IMR-90 (cell line): ENCODE data around the gene EML5. TPM values are rescaled to one million over a fixed set of nuclear protein-coding genes. Genes with fewer than 3 reads are reported as not detected.

Source experiments
- ATAC-seq: fragments of 200-7000 bp; cut with Tn5 transposase; 2 replicates; pipeline ENCODE4 v1.9.1; 2020; ENCODE audit warnings: low read depth, mild to moderate bottlenecking, moderate library complexity
- BruUV-seq: library from RNA; stranded (reverse); fragments of 400-500 nt; replicated peaks from 2 replicates; lab custom pipeline; 2021; lab: Mats Ljungman, UMichigan
- CTCF ChIA-PET: fragments of 300-600 bp; formaldehyde crosslinking; extraction: SDS; loops from one replicate; lab custom pipeline; 2021; ENCODE audit warnings: antibody characterized with exemption; lab: Yijun Ruan, JAX
- POLR2A ChIA-PET: fragments of 300-600 bp; sonication (Branson Sonifier 250); formaldehyde crosslinking; loops from one replicate; lab custom pipeline; 2022; ENCODE audit warnings: antibody characterized with exemption; ENCODE audit not compliant: unreplicated experiment; lab: Charles Lee
- DNase-seq: peaks from one replicate; pipeline ENCODE4 v3.0.0; 2013
- H2AFZ ChIP-seq: replicated peaks from 2 replicates; pipeline ENCODE3; 2013; ENCODE audit warnings: low read length, mild to moderate bottlenecking; ENCODE audit not compliant: poor library complexity
- H2AK5ac ChIP-seq: 2 replicates; pipeline ENCODE4 v1.6.1; 2013; ENCODE audit warnings: low read depth, low read length, inconsistent platforms
- H2AK9ac ChIP-seq: replicated peaks from 2 replicates; pipeline ENCODE3; 2013; ENCODE audit warnings: mild to moderate bottlenecking, low read depth, low read length, moderate library complexity; ENCODE audit not compliant: poor library complexity
- H2BK120ac ChIP-seq: 2 replicates; pipeline ENCODE4 v1.6.1; 2013; ENCODE audit warnings: low read depth, low read length, inconsistent platforms
- H2BK15ac ChIP-seq: 3 replicates; pipeline ENCODE4 v1.6.1; 2013; ENCODE audit warnings: low read depth, low read length, inconsistent platforms
- H2BK20ac ChIP-seq: 2 replicates; pipeline ENCODE4 v1.6.1; 2013; ENCODE audit warnings: low read depth, mild to moderate bottlenecking, inconsistent platforms, low read length, moderate library complexity
- H2BK5ac ChIP-seq: 2 replicates; pipeline ENCODE4 v1.6.1; 2013; ENCODE audit warnings: mild to moderate bottlenecking, low read depth, low read length, inconsistent platforms; ENCODE audit not compliant: poor library complexity, severe bottlenecking
- H3K14ac ChIP-seq: replicated peaks from 2 replicates; pipeline ENCODE4 v1.6.1; 2013; ENCODE audit warnings: low read depth, low read length, inconsistent platforms
- H3K18ac ChIP-seq: 2 replicates; pipeline ENCODE4 v1.6.1; 2013; ENCODE audit warnings: low read depth, low read length, control low read depth
- H3K23ac ChIP-seq: 2 replicates; pipeline ENCODE4 v1.6.1; 2013; ENCODE audit warnings: low read depth, low read length, inconsistent platforms
- H3K27ac ChIP-seq: 2 replicates; pipeline ENCODE4 v1.5.1; 2013; ENCODE audit warnings: mild to moderate bottlenecking, control low read depth, low read length; ENCODE audit not compliant: insufficient read depth
- H3K27me3 ChIP-seq: 2 replicates; pipeline ENCODE4 v1.6.1; 2013; ENCODE audit warnings: low read length; ENCODE audit not compliant: control insufficient read depth, insufficient read depth
- H3K36me3 ChIP-seq: 2 replicates; pipeline ENCODE4 v1.6.1; 2013; ENCODE audit warnings: low read length, mixed read lengths; ENCODE audit not compliant: control insufficient read depth, insufficient read depth
- H3K4ac ChIP-seq: 2 replicates; pipeline ENCODE4 v1.6.1; 2013; ENCODE audit warnings: low read depth, low read length, inconsistent platforms
- H3K4me1 ChIP-seq: 2 replicates; pipeline ENCODE4 v1.6.1; 2013; ENCODE audit warnings: low read length, mixed read lengths; ENCODE audit not compliant: control insufficient read depth, insufficient read depth
- H3K4me2 ChIP-seq: 2 replicates; pipeline ENCODE4 v1.6.1; 2013; ENCODE audit warnings: low read depth, mild to moderate bottlenecking, control low read depth, low read length, moderate library complexity
- H3K4me3 ChIP-seq: 2 replicates; pipeline ENCODE4 v1.5.1; 2013; ENCODE audit warnings: low read depth, mild to moderate bottlenecking, control low read depth, low read length, moderate library complexity; ENCODE audit not compliant: insufficient read depth
- H3K56ac ChIP-seq: 2 replicates; pipeline ENCODE4 v1.6.1; 2013; ENCODE audit warnings: low read length, inconsistent platforms; ENCODE audit not compliant: insufficient read depth; ENCODE audit errors: extremely low read depth
- H3K79me1 ChIP-seq, 2 experiments: 2 replicates each; pipeline ENCODE4 v1.6.1; 2013; ENCODE audit warnings: low read length in 2 of 2, inconsistent platforms in 1 of 2, low read depth in 1 of 2
- H3K9ac ChIP-seq: 2 replicates; pipeline ENCODE4 v1.6.1; 2013; ENCODE audit warnings: low read depth, low read length, control low read depth
- H3K9me1 ChIP-seq: 2 replicates; pipeline ENCODE4 v1.6.1; 2013; ENCODE audit warnings: low read length, inconsistent platforms; ENCODE audit not compliant: insufficient read depth
- H3K9me3 ChIP-seq: 2 replicates; pipeline ENCODE4 v1.6.1; 2013; ENCODE audit warnings: low read length; ENCODE audit not compliant: control insufficient read depth, insufficient read depth
- H4K20me1 ChIP-seq: 2 replicates; pipeline ENCODE4 v1.6.1; 2013; ENCODE audit warnings: low read length, inconsistent platforms; ENCODE audit not compliant: insufficient read depth
- H4K5ac ChIP-seq: 2 replicates; pipeline ENCODE4 v1.6.1; 2013; ENCODE audit warnings: mild to moderate bottlenecking, low read depth, low read length, control low read depth
- H4K8ac ChIP-seq, 2 experiments: 2 replicates each; pipeline ENCODE4 v1.6.1; 2013; ENCODE audit warnings: low read depth in 2 of 2, low read length in 2 of 2, control low read depth in 1 of 2, inconsistent platforms in 1 of 2
- H4K91ac ChIP-seq: 2 replicates; pipeline ENCODE4 v1.6.1; 2013; ENCODE audit warnings: low read depth, low read length, inconsistent platforms; ENCODE audit not compliant: insufficient read depth
- CEBPB ChIP-seq: IDR thresholded peaks from 2 replicates; pipeline ENCODE4 v1.6.1; 2012; ENCODE audit warnings: low read depth, low read length, improper control_type of control experiment
- ELK1 ChIP-seq: fragments of 150-350 bp; IDR thresholded peaks from 2 replicates; pipeline ENCODE4 v1.6.1; 2016; ENCODE audit warnings: low read depth, mild to moderate bottlenecking, low read length, moderate library complexity, borderline replicate concordance
- FOS ChIP-seq: fragments of 150-350 bp; IDR thresholded peaks from 2 replicates; pipeline ENCODE4 v1.6.1; 2016; ENCODE audit warnings: low read depth, low read length
- MAFK ChIP-seq: IDR thresholded peaks from 2 replicates; pipeline ENCODE4 v1.6.1; 2012; ENCODE audit warnings: low read depth, low read length, improper control_type of control experiment
- MAZ ChIP-seq: IDR thresholded peaks from 2 replicates; pipeline ENCODE4 v1.6.1; 2012; ENCODE audit warnings: low read depth, mild to moderate bottlenecking, low read length, improper control_type of control experiment, moderate library complexity, borderline replicate concordance
- dilution Hi-C: fragments of 300-500 bp; cut with HindIII; formaldehyde crosslinking; loops from one replicate; pipeline ENCODE4 v1.14.3; 2018; ENCODE audit warnings: low sequenced_read_pairs; ENCODE audit not compliant: unreplicated experiment
- in situ Hi-C: fragments of 300-500 bp; cut with MboI; formaldehyde crosslinking; loops from 3 replicates; pipeline ENCODE4 v1.14.3; 2019; ENCODE audit warnings: low sequenced_read_pairs, inconsistent platforms, mixed read lengths
- intact Hi-C: fragments of 100-400 bp; cut with micrococcal nuclease; formaldehyde crosslinking; loops from 2 replicates; pipeline ENCODE4 v1.10.0; 2022
- polyA plus RNA-seq, 3 experiments: library from polyadenylated mRNA; depleted of rRNA; stranded (reverse); fragments of >200 nt; gene quantifications; 2 replicates each; pipeline ENCODE4 v1.2.3, GENCODE V29; 2012; ENCODE audit warnings: low replicate concordance in 1 of 3
- total RNA-seq: library from RNA; depleted of rRNA; stranded (reverse); fragments of >200 nt; gene quantifications from 2 replicates; pipeline ENCODE4 v1.2.3, GENCODE V29; 2012

Gene EML5
- total and polyA plus RNA-seq, 2 of the 4 experiments (the other 2 are of a cell fraction), result 8.1 to 22.2 TPM

DNA sequence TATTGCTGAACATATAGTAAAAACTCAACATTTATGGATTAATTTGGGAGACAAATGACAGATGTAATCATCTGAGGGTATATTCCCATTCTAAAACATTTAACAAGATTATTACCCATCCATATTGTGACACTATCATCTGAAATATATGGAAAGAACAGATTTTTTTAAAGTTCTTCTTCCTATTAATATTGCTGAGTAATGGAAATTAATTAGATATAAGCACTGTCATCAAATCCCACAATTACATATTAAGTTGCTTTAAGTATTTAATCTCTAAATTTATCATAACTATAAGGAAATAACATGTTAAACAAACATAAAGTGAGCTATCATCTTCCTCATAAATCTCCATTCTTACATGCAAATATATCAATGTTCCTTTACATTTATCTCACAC is 22.0 kb downstream of the EML5 start:
- no peak overlapping the region for H2AFZ ChIP-seq
- H3K4ac ChIP-seq, result no peak overlapping the region
- BruUV-seq, result no TSS peak
- H3K27me3 ChIP-seq, result no peaks in the 10 kb centered on the region
- H2BK5ac ChIP-seq, result no peak overlapping the region
- H3K9me1 ChIP-seq, result no peaks in the 10 kb centered on the region
- peaks cover 2% of the 10 kb centered on the region for H3K9me3 ChIP-seq
- H3K4me2 ChIP-seq, result no peak overlapping the region
- no peak overlapping the region for H2AK5ac ChIP-seq
- DNase-seq (no peak), ATAC-seq (no peak)
- in situ Hi-C loops (no loop called here), intact Hi-C loops (no loop called here), dilution Hi-C loops (no loop called here)
- no peak overlapping the region for H3K23ac ChIP-seq
- no peak overlapping the region for H4K8ac ChIP-seq
- H4K20me1 ChIP-seq, result no peaks in the 10 kb centered on the region; the same call in 1 of the 2 replicates
- TF ChIP-seq CEBPB (no peak), MAZ (no peak), ELK1 (no peak), MAFK (peak; percentile 95), FOS (no peak)
- no peak overlapping the region for H2BK20ac ChIP-seq
- ChIA-PET CTCF (no interaction called here), POLR2A (no interaction called here)
- no peaks in the 10 kb centered on the region for H3K36me3 ChIP-seq
- H4K91ac ChIP-seq, result no peak overlapping the region
- H2BK120ac ChIP-seq, result no peak overlapping the region
- no peak overlapping the region for H3K18ac ChIP-seq
- H3K4me3 ChIP-seq, result no peak overlapping the region
- H2BK15ac ChIP-seq, result no peak overlapping the region
- no peak overlapping the region for H4K5ac ChIP-seq
- H3K14ac ChIP-seq, result no peak overlapping the region
- H3K9ac ChIP-seq, result no peak overlapping the region
- H2AK9ac ChIP-seq, result no peak overlapping the region
- peaks cover 25% of the 10 kb centered on the region in 2 experiments; a peak in 3 of 4 replicates for H3K79me1 ChIP-seq
- no peak overlapping the region for H3K56ac ChIP-seq
- no peak overlapping the region for H3K27ac ChIP-seq
- no peaks in the 10 kb centered on the region for H3K4me1 ChIP-seq
